ENCODE results near the gene GALNT2. TPM values are rescaled to one million over a fixed set of nuclear protein-coding genes. Genes with fewer than 3 reads are reported as not detected.

The GALNT2 gene
- polyA plus RNA-seq, 2 of the 4 experiments (the other 2 are of a cell fraction), result 66.9 to 114 TPM

DNA sequence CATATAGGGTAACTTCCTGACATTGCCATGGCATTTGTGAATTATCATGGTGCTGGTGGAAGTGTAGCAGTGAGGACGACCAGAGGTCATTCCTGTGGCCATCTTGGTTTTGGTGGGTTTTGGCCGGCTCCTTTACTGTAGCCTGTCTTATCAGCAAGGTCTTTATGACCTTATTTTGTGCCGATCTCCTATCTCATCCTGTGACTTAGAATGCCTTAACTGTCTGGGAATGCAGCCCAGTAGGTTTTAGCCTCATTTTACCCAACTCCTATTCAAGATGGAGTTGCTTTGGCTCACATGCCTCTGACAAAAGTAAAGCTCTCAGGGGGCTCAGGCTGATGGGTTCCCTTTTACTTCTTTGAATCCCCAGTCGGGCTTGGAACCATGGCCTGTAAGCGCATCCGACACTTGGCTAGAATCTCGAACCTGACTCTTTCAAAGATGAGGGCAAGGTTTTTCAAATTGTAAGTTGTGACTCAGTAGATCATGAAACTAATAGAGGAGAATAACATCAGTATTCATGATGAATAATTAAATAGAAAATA is 85.0 kb downstream of the GALNT2 start:
- ATAC-seq (no peak), FAIRE-seq (no peak), DNase-seq (ENCODE audit: low read depth in 1 of 2, low spot score in 1 of 2) (no peak)
- no peaks in the 10 kb centered on the region; the same call in 2 of the 3 replicates for H3K4me1 ChIP-seq
- no peak overlapping the region for H3K27ac ChIP-seq
- TF ChIP-seq NR3C1 (IDR thresholded peaks at IDR 0.05), result no peak
- no peak for TF ChIP-seq ELK1 (IDR thresholded peaks at IDR 0.05; ENCODE audit: low read depth, low read length)
- no peak for TF ChIP-seq ZSCAN20 (CRISPR knock-in tag; IDR thresholded peaks at IDR 0.05)
- TF ChIP-seq CBX8 (IDR thresholded peaks at IDR 0.05), result no peak
- TF ChIP-seq KDM1A (IDR thresholded peaks at IDR 0.05; ENCODE audit: low read depth), result no peak
- TF ChIP-seq MAX (IDR thresholded peaks at IDR 0.05), result no peak
- TF ChIP-seq RNF2 (IDR thresholded peaks at IDR 0.05; ENCODE audit: borderline replicate concordance, low read depth), result no peak
- TF ChIP-seq RARB (CRISPR knock-in tag; IDR thresholded peaks at IDR 0.05), result no peak
- TF ChIP-seq MAFK (IDR thresholded peaks at IDR 0.05; ENCODE audit: partially characterized antibody), result no peak
- POLR2A ChIA-PET, result no interaction called here
- no peaks in the 10 kb centered on the region for H3K9me3 ChIP-seq
- 93% methylated on average over 7 of the region's 7 CpGs for WGBS (ENCODE audit: missing lambda C conversion rate)
- CTCF ChIA-PET, result interaction anchor here (0.6 kb wide), 1 partner anchor 378 kb away, joined by 4 read pairs; no protein-coding TSS in a partner anchor
- H3K4me3 ChIP-seq, result no peak overlapping the region
- no peak overlapping the region for H3K4me2 ChIP-seq

DNA sequence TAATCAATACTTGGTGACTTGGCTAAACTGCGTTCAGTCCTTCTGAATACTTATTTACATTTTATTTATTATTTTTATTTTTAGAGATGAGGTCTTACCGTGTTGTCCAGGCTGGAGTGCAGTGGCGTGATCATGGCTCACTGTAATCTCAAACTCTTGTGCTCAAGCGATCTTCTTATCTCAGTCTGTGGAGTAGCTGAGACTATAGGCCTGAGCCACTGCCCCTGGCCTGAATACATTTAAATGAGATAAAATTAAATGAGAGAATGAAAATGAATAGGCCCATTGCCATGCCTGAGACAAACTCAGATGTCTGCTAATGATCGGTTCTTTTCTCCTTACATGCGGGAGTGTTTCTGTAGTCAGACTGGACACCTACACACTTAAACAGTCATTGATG is 86.0 kb downstream of the GALNT2 start:
- FAIRE-seq, result no peak

DNA sequence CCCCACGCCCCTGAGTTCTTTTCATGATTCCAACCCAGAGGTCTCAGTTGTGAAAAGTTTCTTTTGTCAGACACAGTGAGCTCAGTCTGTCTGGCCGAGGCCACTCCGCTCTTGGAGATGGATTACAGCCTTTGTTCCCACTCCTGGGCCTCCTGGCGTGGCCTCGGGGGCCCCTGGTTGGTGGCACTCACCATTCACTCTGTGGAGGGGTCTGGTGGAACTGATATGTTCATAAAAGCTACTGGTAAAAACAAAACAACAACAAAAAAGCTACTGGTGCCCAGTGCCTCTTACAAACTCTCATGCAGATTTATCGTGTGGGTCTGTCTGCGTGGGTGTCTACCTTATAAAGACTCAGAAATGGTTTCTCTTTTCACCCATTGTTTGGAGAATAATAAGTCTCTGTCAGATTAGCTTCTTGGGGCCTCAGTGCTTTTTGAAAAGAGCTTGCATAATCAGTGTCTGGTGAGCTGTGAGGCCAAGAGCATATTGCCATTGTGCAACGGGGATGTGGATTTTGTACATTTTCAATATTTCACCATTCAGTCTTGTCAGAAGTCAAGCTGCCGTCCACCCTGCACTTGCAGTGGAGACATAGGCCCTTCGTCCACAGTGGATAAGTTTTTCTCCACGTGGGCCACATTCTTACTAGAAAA is 86.7 kb downstream of the GALNT2 start:
- Histone ChIP-seq H3K9me3 (no peaks in the 10 kb centered on the region), H3K4me2 (no peak overlapping the region), H3K4me3 (no peak overlapping the region), H3K4me1 (peaks cover 14% of the 10 kb centered on the region), H3K27ac (0 out of 6 replicates have a peak overlapping the region, but pooled peaks of 1 of the 2 experiments have one; percentile 19)
- no peak for FAIRE-seq
- TF ChIP-seq RAD21 (conservative IDR thresholded peaks at IDR 0.05 in 1 of 2, IDR thresholded peaks at IDR 0.05 in 1 of 2) (no peak), PHF8 (IDR thresholded peaks at IDR 0.05; ENCODE audit: borderline replicate concordance, low read depth) (no peak), ZFP36 (IDR thresholded peaks at IDR 0.05; ENCODE audit: borderline replicate concordance, partially characterized antibody) (no peak)
- ATAC-seq, result no peak
- ChIA-PET CTCF (interaction anchor here (1.0 kb wide), 1 partner anchor 14 kb away, joined by 4 read pairs; no protein-coding TSS in a partner anchor), POLR2A (no interaction called here)
- no peak for DNase-seq (ENCODE audit: low read depth in 1 of 2, low spot score in 1 of 2)
- 92% methylated on average over 11 of the region's 11 CpGs for WGBS (ENCODE audit: missing lambda C conversion rate)

More for the DNA sequence above, 86.0 kb downstream of the GALNT2 start:
- H3K4me2 ChIP-seq, result no peak overlapping the region
- 93% methylated on average over 6 of the region's 6 CpGs for WGBS (ENCODE audit: missing lambda C conversion rate)
- peaks cover 7% of the 10 kb centered on the region for H3K4me1 ChIP-seq
- no peak overlapping the region for H3K4me3 ChIP-seq
- TF ChIP-seq POLR2AphosphoS2 (conservative IDR thresholded peaks at IDR 0.05; ENCODE audit: low read length) (no peak), GATA3 (IDR thresholded peaks at IDR 0.05; ENCODE audit: borderline replicate concordance) (no peak), RAD21 (conservative IDR thresholded peaks at IDR 0.05 in 1 of 2, IDR thresholded peaks at IDR 0.05 in 1 of 2) (no peak), KDM5A (IDR thresholded peaks at IDR 0.05) (no peak), EHMT2 (IDR thresholded peaks at IDR 0.05; ENCODE audit: low read depth) (no peak), HDAC2 (IDR thresholded peaks at IDR 0.05) (no peak), NPAS2 (CRISPR knock-in tag; IDR thresholded peaks at IDR 0.05; ENCODE audit: borderline replicate concordance) (no peak), KDM1A (IDR thresholded peaks at IDR 0.05; ENCODE audit: low read depth) (no peak), JUN (IDR thresholded peaks at IDR 0.05) (no peak), RARB (CRISPR knock-in tag; IDR thresholded peaks at IDR 0.05) (no peak), FOSB (CRISPR knock-in tag; IDR thresholded peaks at IDR 0.05) (no peak)
- TF ChIP-seq, protein P1, sequence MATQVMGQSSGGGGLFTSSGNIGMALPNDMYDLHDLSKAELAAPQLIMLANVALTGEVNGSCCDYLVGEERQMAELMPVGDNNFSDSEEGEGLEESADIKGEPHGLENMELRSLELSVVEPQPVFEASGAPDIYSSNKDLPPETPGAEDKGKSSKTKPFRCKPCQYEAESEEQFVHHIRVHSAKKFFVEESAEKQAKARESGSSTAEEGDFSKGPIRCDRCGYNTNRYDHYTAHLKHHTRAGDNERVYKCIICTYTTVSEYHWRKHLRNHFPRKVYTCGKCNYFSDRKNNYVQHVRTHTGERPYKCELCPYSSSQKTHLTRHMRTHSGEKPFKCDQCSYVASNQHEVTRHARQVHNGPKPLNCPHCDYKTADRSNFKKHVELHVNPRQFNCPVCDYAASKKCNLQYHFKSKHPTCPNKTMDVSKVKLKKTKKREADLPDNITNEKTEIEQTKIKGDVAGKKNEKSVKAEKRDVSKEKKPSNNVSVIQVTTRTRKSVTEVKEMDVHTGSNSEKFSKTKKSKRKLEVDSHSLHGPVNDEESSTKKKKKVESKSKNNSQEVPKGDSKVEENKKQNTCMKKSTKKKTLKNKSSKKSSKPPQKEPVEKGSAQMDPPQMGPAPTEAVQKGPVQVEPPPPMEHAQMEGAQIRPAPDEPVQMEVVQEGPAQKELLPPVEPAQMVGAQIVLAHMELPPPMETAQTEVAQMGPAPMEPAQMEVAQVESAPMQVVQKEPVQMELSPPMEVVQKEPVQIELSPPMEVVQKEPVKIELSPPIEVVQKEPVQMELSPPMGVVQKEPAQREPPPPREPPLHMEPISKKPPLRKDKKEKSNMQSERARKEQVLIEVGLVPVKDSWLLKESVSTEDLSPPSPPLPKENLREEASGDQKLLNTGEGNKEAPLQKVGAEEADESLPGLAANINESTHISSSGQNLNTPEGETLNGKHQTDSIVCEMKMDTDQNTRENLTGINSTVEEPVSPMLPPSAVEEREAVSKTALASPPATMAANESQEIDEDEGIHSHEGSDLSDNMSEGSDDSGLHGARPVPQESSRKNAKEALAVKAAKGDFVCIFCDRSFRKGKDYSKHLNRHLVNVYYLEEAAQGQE (IDR thresholded peaks at IDR 0.05), result no peak
- no peak for ATAC-seq
- DNase-seq (ENCODE audit: low read depth in 1 of 2, low spot score in 1 of 2), result no peak
- ChIA-PET CTCF (interaction anchor here (1.0 kb wide), 1 partner anchor 15 kb away, joined by 4 read pairs; no protein-coding TSS in a partner anchor), POLR2A (no interaction called here)
- no peak overlapping the region for H3K27ac ChIP-seq
- no peaks in the 10 kb centered on the region for H3K9me3 ChIP-seq

Data from A549 (cell line).